Rectal smooth muscle tissue (tissue), 1 donor: Measurements from ENCODE around the gene MAP3K13.
A peak's percentile ranks its signal among the peaks of the same experiment; 100 is the strongest.
"Not testable (repeated sequence)": the region's sequence is repeated elsewhere in the genome, so short reads cannot be mapped to it uniquely, and the experiment has no call there.

ENCODE experiments used
- H3K27ac ChIP-seq: one replicate; pipeline ENCODE4 v1.7.0; 2013; ENCODE audit warnings: low read depth, low read length, inconsistent platforms
- H3K27me3 ChIP-seq: one replicate; pipeline ENCODE4 v1.7.0; 2013; ENCODE audit warnings: low read length; ENCODE audit not compliant: control insufficient read depth, insufficient read depth
- H3K36me3 ChIP-seq: one replicate; pipeline ENCODE4 v1.7.0; 2013; ENCODE audit warnings: low read length; ENCODE audit not compliant: control insufficient read depth, insufficient read depth
- H3K4me1 ChIP-seq: one replicate; pipeline ENCODE4 v1.7.0; 2013; ENCODE audit warnings: low read length; ENCODE audit not compliant: control insufficient read depth, insufficient read depth
- H3K4me3 ChIP-seq: one replicate; pipeline ENCODE4 v1.7.0; 2013; ENCODE audit warnings: low read length
- H3K9ac ChIP-seq: one replicate; pipeline ENCODE4 v1.7.0; 2013; ENCODE audit warnings: low read length

The MAP3K13 gene

DNA sequence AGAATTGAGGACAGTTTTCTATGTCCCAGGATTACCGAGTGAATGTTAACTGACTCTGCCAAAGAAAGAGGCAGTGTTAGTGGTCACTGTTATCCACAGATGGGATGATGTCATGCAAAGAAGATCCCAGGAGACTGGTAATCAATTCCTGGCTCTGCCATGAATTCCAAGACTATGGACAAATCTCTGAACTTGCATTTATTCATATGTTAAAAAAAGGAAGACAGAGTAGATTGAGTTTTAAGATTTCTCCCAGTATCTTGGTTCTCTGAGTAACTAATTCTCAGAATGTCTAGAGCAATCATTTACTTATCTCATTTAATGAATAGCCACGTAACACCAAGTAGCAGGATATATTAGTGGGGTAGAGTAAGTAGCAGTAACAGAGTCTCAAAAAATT lies 11.5 kb upstream of the MAP3K13 start:
- Histone ChIP-seq H3K27me3 (no peaks in the 10 kb centered on the region), H3K4me1 (no peaks in the 10 kb centered on the region), H3K9ac (no peak overlapping the region), H3K36me3 (no peaks in the 10 kb centered on the region), H3K4me3 (no peak overlapping the region), H3K27ac (no peak overlapping the region)

DNA sequence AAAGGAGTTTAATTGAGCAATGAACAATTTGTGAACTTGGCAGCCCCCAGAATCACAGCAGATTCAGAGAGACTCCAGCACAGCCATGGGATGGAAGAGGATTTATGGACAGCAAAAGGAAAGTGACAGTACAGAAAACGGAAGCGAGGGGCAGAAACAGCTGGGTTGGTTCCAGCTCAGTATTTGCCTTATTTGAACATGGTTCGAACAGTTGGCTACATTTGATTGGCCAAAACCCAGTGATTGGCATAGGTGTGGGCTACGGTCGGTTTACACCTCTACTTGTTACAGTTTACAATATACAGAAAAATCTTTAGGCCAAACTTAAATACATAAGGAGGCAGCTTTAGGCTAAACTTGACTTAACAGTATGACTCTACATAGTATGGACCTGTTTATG lies 9.7 kb upstream of the MAP3K13 start:
- Histone ChIP-seq H3K27me3 (no peaks in the 10 kb centered on the region), H3K9ac (no peak overlapping the region), H3K36me3 (no peaks in the 10 kb centered on the region), H3K4me3 (no peak overlapping the region), H3K27ac (no peak overlapping the region), H3K4me1 (no peaks in the 10 kb centered on the region)

GRCh38 chr3:185353823-185354614 lies 8.9 kb upstream of the MAP3K13 start:
- Histone ChIP-seq H3K4me3 (no peak overlapping the region), H3K4me1 (no peaks in the 10 kb centered on the region), H3K27me3 (no peaks in the 10 kb centered on the region), H3K36me3 (no peaks in the 10 kb centered on the region), H3K9ac (no peak overlapping the region), H3K27ac (no peak overlapping the region)

DNA sequence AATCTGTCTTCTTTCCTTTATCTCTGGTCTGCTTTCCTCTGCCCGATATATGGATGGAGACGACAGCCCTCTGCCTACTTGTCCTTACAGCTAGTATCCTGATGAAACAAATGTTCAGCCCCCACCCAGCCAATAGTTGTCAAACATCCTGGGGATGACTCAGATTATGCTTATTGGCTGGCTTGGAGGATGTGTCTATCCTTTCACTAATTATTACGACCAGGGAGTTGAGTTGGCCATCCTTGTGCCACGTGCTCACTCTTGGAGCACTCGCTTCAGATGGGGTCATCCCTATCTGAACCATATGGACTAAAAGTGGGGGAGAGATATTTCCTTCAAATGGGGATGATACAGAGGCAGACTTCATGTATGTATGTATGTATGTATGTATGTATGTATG lies 6.4 kb upstream of the MAP3K13 start:
- Histone ChIP-seq H3K27ac (no peak overlapping the region), H3K27me3 (no peaks in the 10 kb centered on the region), H3K4me3 (no peak overlapping the region), H3K4me1 (no peaks in the 10 kb centered on the region), H3K9ac (no peak overlapping the region), H3K36me3 (no peaks in the 10 kb centered on the region)

DNA sequence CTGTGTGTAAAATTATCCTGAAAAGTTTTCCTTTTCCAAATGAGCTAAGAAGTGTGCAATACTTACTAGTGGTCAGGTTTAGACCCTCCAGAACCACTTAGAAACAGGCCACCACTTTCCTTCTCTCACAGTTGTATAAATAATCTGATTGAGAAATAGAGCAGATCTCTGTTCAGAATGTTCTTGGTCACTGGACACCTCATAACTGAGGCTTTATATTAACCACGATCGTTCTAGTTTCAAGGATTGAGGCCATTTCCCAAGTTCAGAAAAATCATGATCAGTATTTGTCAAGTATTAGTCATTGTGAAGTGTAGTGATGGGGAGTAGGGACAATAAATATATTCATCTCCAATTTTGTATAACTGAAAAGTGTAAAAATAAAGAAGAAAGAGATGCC lies 1.0 kb upstream of the MAP3K13 start:
- no peak overlapping the region for H3K27ac ChIP-seq
- H3K27me3 ChIP-seq, result no peaks in the 10 kb centered on the region
- H3K4me1 ChIP-seq, result no peaks in the 10 kb centered on the region
- H3K4me3 ChIP-seq, result no peak overlapping the region
- no peak overlapping the region for H3K9ac ChIP-seq
- H3K36me3 ChIP-seq, result no peaks in the 10 kb centered on the region

DNA sequence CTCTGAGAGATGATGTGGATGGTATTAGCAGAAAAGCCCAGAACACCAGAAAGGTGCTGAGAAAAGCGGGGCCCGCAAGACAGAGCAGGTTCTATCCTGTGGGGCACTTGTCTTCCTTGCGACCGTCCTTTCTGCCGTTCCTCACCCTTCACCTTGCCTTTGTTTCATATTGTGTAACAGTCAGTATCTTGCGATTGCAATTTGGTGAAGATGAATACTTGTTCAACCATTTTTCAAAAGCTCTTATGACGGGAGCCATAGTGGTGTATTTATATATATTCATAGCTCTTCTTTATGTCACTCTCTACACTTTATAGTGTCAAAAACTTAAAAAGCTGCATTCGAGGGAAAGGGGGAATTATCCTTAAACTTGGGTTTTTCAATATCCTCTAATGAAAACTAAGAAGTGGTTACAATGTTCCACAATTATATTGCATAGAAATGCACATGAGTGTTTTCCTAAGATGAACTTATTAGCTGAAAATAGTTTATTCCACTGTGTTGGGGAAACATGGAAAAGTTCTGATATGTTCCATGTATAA lies 797 bp downstream of the MAP3K13 start:
- Histone ChIP-seq H3K9ac (no peak overlapping the region), H3K36me3 (no peaks in the 10 kb centered on the region)

GRCh38 chr3:185365291-185366073 lies 2.5 kb downstream of the MAP3K13 start:
- Histone ChIP-seq H3K9ac (no peak overlapping the region), H3K27me3 (no peaks in the 10 kb centered on the region), H3K4me3 (no peak overlapping the region), H3K36me3 (no peaks in the 10 kb centered on the region), H3K27ac (no peak overlapping the region), H3K4me1 (no peaks in the 10 kb centered on the region)

More for the DNA sequence above, 797 bp downstream of the MAP3K13 start:
- Histone ChIP-seq H3K27ac (peak overlapping the region; percentile 18), H3K27me3 (no peaks in the 10 kb centered on the region), H3K4me3 (peak overlapping the region; percentile 54), H3K4me1 (no peaks in the 10 kb centered on the region)

DNA sequence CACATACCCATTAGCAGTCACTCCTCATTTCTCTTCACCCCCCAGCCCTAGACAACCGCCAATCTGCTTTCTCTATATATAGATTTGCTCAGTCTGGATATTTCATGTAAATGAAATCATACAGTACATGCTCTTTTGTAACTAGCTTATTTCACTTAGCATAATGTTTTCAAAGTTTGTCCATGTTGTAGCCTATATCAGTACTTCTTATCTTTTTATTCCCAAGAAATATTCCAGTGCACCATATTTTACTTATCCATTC lies 3.1 kb downstream of the MAP3K13 start:
- Histone ChIP-seq H3K4me3 (no peak overlapping the region), H3K27me3 (no peaks in the 10 kb centered on the region), H3K9ac (no peak overlapping the region), H3K27ac (no peak overlapping the region), H3K36me3 (no peaks in the 10 kb centered on the region), H3K4me1 (no peaks in the 10 kb centered on the region)

DNA sequence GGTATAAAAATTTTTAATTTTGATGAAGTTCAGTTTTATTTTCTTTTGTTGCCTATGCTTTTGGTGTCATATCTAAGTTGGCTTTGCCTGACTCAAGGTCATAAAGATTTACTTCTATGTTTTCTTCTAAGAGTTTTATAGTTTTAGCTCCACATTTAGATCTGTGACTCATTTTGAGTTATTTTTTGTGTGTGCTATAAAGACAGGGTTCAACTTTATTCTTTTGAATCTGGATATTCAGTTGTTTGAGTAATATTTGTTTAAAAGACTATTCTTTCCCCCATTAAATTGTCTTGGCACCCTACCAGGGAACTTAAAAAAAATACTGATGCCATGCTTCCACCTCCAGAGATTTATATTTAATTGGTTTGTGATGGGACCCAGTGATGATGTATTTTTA lies 4.0 kb downstream of the MAP3K13 start:
- Histone ChIP-seq H3K4me1 (no peaks in the 10 kb centered on the region), H3K4me3 (no peak overlapping the region), H3K9ac (no peak overlapping the region), H3K27ac (no peak overlapping the region), H3K36me3 (no peaks in the 10 kb centered on the region), H3K27me3 (no peaks in the 10 kb centered on the region)

- H3K4me1 ChIP-seq, H3K27me3 ChIP-seq, H3K27ac ChIP-seq, H3K36me3 ChIP-seq, H3K4me3 ChIP-seq, H3K9ac ChIP-seq: not testable (repeated sequence)
These were observed 7.4 kb downstream of the MAP3K13 start for GRCh38 chr3:185370349-185370748.

DNA sequence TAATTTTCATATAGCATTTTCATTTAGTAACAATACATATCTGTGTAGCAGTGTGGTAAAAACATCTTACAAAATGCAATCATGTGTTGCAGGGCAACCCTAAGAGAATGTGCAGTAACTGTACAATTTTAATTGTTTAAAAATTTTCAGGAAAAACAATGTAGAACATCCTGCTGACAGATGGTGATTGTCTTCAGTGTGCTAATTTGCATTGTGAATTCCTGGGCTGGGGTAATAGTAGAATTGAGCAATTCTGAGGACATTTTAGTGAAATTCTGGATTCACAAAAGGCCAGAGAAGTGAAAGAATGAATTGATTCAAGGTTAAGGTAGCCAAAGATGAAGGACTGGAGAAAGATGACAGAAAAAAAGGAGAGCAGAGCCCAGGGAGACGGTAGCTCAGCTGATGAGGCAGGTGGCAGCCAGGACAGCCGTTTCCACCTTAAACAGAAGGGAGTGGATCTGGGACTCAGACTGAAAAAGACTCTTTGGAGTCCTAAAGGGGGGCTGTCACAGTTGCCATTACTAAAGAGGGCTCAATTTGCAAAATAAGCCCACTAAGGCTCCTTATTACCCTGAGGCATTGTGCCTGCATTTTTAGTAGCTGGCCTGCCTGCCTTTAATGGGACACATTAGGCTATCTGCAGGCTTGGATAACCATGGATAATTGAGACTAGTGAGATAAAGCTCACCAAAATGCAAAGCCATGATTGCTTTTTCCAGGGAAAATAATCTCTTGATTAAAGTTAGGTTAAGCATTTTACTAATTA lies 8.6 kb downstream of the MAP3K13 start:
- H3K27ac ChIP-seq, result no peak overlapping the region
- H3K9ac ChIP-seq, result no peak overlapping the region
- H3K4me3 ChIP-seq, result no peak overlapping the region

GRCh38 chr3:185381320-185382058 lies 18.6 kb downstream of the MAP3K13 start:
- H3K9ac ChIP-seq, result no peak overlapping the region
- H3K4me3 ChIP-seq, result no peak overlapping the region
- no peaks in the 10 kb centered on the region for H3K36me3 ChIP-seq

More for the DNA sequence above, 8.6 kb downstream of the MAP3K13 start:
- Histone ChIP-seq H3K27me3 (no peaks in the 10 kb centered on the region), H3K4me1 (no peaks in the 10 kb centered on the region), H3K36me3 (no peaks in the 10 kb centered on the region)

More at GRCh38 chr3:185381320-185382058, 18.6 kb downstream of the MAP3K13 start:
- H3K27me3 ChIP-seq, result no peaks in the 10 kb centered on the region
- H3K27ac ChIP-seq, result no peak overlapping the region
- H3K4me1 ChIP-seq, result no peaks in the 10 kb centered on the region
